Esophagus muscularis mucosa (tissue), 4 donors: Measurements from ENCODE around the gene VPS41. TPM values are rescaled to one million over a fixed set of nuclear protein-coding genes. Genes with fewer than 3 reads are reported as not detected.

Experiments used
- DNase-seq: peaks from one replicate; pipeline ENCODE4 v3.0.0-alpha.2; 2017; ENCODE audit errors: extremely low spot score
- H3K27ac ChIP-seq, 4 donors: fragments of 200-600 bp; sonication (generic); replicated peaks in 1 of 4; 1 replicate in 3 of 4; 2 replicates in 1 of 4; pipeline ENCODE4 v1.5.1; 2016 to 2019; ENCODE audit warnings: mild to moderate bottlenecking in 1 of 4
- H3K27me3 ChIP-seq, 4 donors: fragments of 200-600 bp; sonication (generic); one replicate each; pipeline versions ENCODE4 v1.5.1 to v1.6.0; 2016 to 2019
- H3K36me3 ChIP-seq, 4 donors: fragments of 200-600 bp; sonication (generic); one replicate each; pipeline ENCODE4 v1.5.1; 2016 to 2019
- H3K4me1 ChIP-seq, 4 donors: fragments of 200-600 bp; sonication (generic); one replicate each; pipeline ENCODE4 v1.5.1; 2016 to 2019
- H3K4me3 ChIP-seq, 4 donors: fragments of 200-600 bp; sonication (generic); 1 replicate in 2 of 4; 2 replicates in 2 of 4; pipeline ENCODE4 v1.5.1; 2016 to 2019; ENCODE audit warnings: mild to moderate bottlenecking in 4 of 4, moderate library complexity in 1 of 4
- H3K9me3 ChIP-seq, 4 donors: fragments of 200-600 bp; sonication (generic); 1 replicate in 3 of 4; 2 replicates in 1 of 4; pipeline ENCODE4 v1.5.1; 2016 to 2019
- CTCF ChIP-seq, 3 experiments: fragments of 200-600 bp in 2 of 3; fragments of 450-650 bp in 1 of 3; sonication (generic) in 2 of 3; IDR thresholded peaks; one replicate each; pipeline ENCODE4 v1.5.1; 2017 to 2019; ENCODE audit warnings: antibody characterized with exemption in 3 of 3, mild to moderate bottlenecking in 2 of 3, moderate library complexity in 1 of 3
- EP300 ChIP-seq: sonication (generic); formaldehyde crosslinking; IDR thresholded peaks from one replicate; pipeline ENCODE4 v1.6.1; 2017; ENCODE audit warnings: antibody characterized with exemption
- POLR2A ChIP-seq: fragments of 450-650 bp; IDR thresholded peaks from one replicate; pipeline ENCODE4 v1.6.1; 2017; ENCODE audit warnings: antibody characterized with exemption, moderate library complexity, mild to moderate bottlenecking, low read depth
- POLR2AphosphoS5 ChIP-seq, 2 donors: sonication (generic); formaldehyde crosslinking; IDR thresholded peaks; one replicate each; pipeline ENCODE4 v1.6.1; 2017; ENCODE audit warnings: antibody characterized with exemption in 2 of 2
- WGBS: methylation state at CpG from one replicate; pipeline ENCODE4 v1.1.5; 2018; 5-methylcytosine and 5-hydroxymethylcytosine counted together
- intact Hi-C: fragments of 100-400 bp; cut with DNase I; formaldehyde crosslinking; loops from one replicate; pipeline ENCODE4 v1.15.1; 2023
- total RNA-seq, 4 donors: library from RNA; depleted of rRNA; stranded (reverse); fragments of >200 nt; gene quantifications; one replicate each; pipeline versions ENCODE4 v1.1.0 to v1.2.1, GENCODE V29; 2016

The VPS41 gene
- total RNA-seq, 4 donors from 2014 or later = 32.0 to 50.3 (median 32.9) TPM

- H3K27me3 ChIP-seq = no peaks in the 10 kb centered on the region
- intact Hi-C loops = no loop called here
- no peak overlapping the region for H3K27ac ChIP-seq
- peaks cover 0 to under 1% (median 0%) of the 10 kb centered on the region in 4 donors for H3K4me1 ChIP-seq
- WGBS = 93% methylated on average over 7 of the region's 7 CpGs
- H3K9me3 ChIP-seq = no peaks in the 10 kb centered on the region
- H3K4me3 ChIP-seq = no peak overlapping the region
- DNase-seq = no peak
- no peak for TF ChIP-seq POLR2A
- no peak for TF ChIP-seq EP300
- no peak for TF ChIP-seq CTCF (IDR thresholded peaks at IDR 0.05)
- TF ChIP-seq POLR2AphosphoS5 (IDR thresholded peaks at IDR 0.05) = no peak
- H3K36me3 ChIP-seq = peaks cover 7 to 39% (median 26%) of the 10 kb centered on the region in 4 donors
These were observed 45.2 kb downstream of the VPS41 start for GRCh38 chr7:38863601-38864291.

- Histone ChIP-seq H3K4me3 (no peak overlapping the region), H3K4me1 (peaks cover 0 to 6% (median 2%) of the 10 kb centered on the region in 4 donors), H3K9me3 (no peaks in the 10 kb centered on the region), H3K27me3 (no peaks in the 10 kb centered on the region), H3K27ac (no peak overlapping the region), H3K36me3 (peaks cover 0 to 28% (median 15%) of the 10 kb centered on the region in 4 donors)
- 92% methylated on average over 3 of the region's 3 CpGs for WGBS
- TF ChIP-seq EP300 = no peak
- no peak for TF ChIP-seq CTCF (IDR thresholded peaks at IDR 0.05)
- no peak for TF ChIP-seq POLR2A
- no peak for TF ChIP-seq POLR2AphosphoS5 (IDR thresholded peaks at IDR 0.05)
- DNase-seq = no peak
- intact Hi-C loops = no loop called here
These were observed 46.3 kb downstream of the VPS41 start for GRCh38 chr7:38862666-38863065.

- H3K36me3 ChIP-seq = peaks cover 0 to 10% (median 3%) of the 10 kb centered on the region in 4 donors
- 72% methylated on average over 5 of the region's 5 CpGs for WGBS
- H3K27me3 ChIP-seq = no peaks in the 10 kb centered on the region
- intact Hi-C loops = no loop called here
- DNase-seq = no peak
- H3K4me3 ChIP-seq = no peak overlapping the region
- TF ChIP-seq POLR2AphosphoS5 (IDR thresholded peaks at IDR 0.05) (no peak), EP300 (no peak), CTCF (IDR thresholded peaks at IDR 0.05) (no peak), POLR2A (no peak)
- H3K4me1 ChIP-seq = peaks cover 0 to 8% (median 4%) of the 10 kb centered on the region in 4 donors
- no peak overlapping the region for H3K27ac ChIP-seq
- H3K9me3 ChIP-seq = no peaks in the 10 kb centered on the region
These were observed 50.6 kb downstream of the VPS41 start for GRCh38 chr7:38858259-38858884.

GRCh38 chr7:38855867-38856266 is 53.1 kb downstream of the VPS41 start:
- H3K4me3 ChIP-seq = no peak overlapping the region
- 98% methylated on average over 2 of the region's 2 CpGs for WGBS
- no peak for TF ChIP-seq POLR2AphosphoS5 (IDR thresholded peaks at IDR 0.05)
- TF ChIP-seq POLR2A = no peak
- no peak for TF ChIP-seq CTCF (IDR thresholded peaks at IDR 0.05)
- no peak for TF ChIP-seq EP300
- H3K4me1 ChIP-seq = peaks cover 0 to 8% (median 4%) of the 10 kb centered on the region in 4 donors
- no peak for DNase-seq
- no peak overlapping the region for H3K27ac ChIP-seq
- intact Hi-C loops = no loop called here
- H3K27me3 ChIP-seq = no peaks in the 10 kb centered on the region
- no peaks in the 10 kb centered on the region for H3K9me3 ChIP-seq
- no peaks in the 10 kb centered on the region for H3K36me3 ChIP-seq
